HAP-1 (cell line): ENCODE data around the gene PDCD11.
"Not testable (repeated sequence)": the region's sequence is repeated elsewhere in the genome, so short reads cannot be mapped to it uniquely, and the experiment has no call there.

Experiments
- DNase-seq, 2 experiments: peaks; one replicate each; pipeline ENCODE4 v3.0.0-alpha.2; 2016 to 2020; ENCODE audit warnings: low spot score in 2 of 2
- H3K27me3 ChIP-seq: fragments of 250-450 bp; sonication (Bioruptor Pico); 2 replicates; pipeline ENCODE4 v1.5.1; 2020; ENCODE audit warnings: low read depth, mild to moderate bottlenecking, moderate library complexity
- H3K36me3 ChIP-seq: fragments of 250-450 bp; sonication (Bioruptor Pico); replicated peaks from 2 replicates; pipeline ENCODE4 v1.5.1; 2020; ENCODE audit warnings: mild to moderate bottlenecking
- H3K4me1 ChIP-seq: fragments of 250-450 bp; sonication (Bioruptor Pico); 2 replicates; pipeline ENCODE4 v1.5.1; 2020; ENCODE audit warnings: mild to moderate bottlenecking
- H3K4me3 ChIP-seq: fragments of 250-450 bp; sonication (Bioruptor Pico); 2 replicates; pipeline ENCODE4 v1.5.1; 2020; ENCODE audit warnings: mild to moderate bottlenecking, moderate library complexity
- H3K9me3 ChIP-seq: fragments of 250-450 bp; sonication (Bioruptor Pico); 2 replicates; pipeline ENCODE4 v1.5.1; 2020; ENCODE audit warnings: mild to moderate bottlenecking, moderate library complexity
- in situ Hi-C: fragments of 300-500 bp; cut with MboI; formaldehyde crosslinking; loops from 3 replicates; pipeline ENCODE4 v1.14.3; 2020; ENCODE audit warnings: low sequenced_read_pairs, inconsistent platforms, mixed read lengths

PDCD11 gene, protein sequence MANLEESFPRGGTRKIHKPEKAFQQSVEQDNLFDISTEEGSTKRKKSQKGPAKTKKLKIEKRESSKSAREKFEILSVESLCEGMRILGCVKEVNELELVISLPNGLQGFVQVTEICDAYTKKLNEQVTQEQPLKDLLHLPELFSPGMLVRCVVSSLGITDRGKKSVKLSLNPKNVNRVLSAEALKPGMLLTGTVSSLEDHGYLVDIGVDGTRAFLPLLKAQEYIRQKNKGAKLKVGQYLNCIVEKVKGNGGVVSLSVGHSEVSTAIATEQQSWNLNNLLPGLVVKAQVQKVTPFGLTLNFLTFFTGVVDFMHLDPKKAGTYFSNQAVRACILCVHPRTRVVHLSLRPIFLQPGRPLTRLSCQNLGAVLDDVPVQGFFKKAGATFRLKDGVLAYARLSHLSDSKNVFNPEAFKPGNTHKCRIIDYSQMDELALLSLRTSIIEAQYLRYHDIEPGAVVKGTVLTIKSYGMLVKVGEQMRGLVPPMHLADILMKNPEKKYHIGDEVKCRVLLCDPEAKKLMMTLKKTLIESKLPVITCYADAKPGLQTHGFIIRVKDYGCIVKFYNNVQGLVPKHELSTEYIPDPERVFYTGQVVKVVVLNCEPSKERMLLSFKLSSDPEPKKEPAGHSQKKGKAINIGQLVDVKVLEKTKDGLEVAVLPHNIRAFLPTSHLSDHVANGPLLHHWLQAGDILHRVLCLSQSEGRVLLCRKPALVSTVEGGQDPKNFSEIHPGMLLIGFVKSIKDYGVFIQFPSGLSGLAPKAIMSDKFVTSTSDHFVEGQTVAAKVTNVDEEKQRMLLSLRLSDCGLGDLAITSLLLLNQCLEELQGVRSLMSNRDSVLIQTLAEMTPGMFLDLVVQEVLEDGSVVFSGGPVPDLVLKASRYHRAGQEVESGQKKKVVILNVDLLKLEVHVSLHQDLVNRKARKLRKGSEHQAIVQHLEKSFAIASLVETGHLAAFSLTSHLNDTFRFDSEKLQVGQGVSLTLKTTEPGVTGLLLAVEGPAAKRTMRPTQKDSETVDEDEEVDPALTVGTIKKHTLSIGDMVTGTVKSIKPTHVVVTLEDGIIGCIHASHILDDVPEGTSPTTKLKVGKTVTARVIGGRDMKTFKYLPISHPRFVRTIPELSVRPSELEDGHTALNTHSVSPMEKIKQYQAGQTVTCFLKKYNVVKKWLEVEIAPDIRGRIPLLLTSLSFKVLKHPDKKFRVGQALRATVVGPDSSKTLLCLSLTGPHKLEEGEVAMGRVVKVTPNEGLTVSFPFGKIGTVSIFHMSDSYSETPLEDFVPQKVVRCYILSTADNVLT (N-terminal part only)

DNA sequence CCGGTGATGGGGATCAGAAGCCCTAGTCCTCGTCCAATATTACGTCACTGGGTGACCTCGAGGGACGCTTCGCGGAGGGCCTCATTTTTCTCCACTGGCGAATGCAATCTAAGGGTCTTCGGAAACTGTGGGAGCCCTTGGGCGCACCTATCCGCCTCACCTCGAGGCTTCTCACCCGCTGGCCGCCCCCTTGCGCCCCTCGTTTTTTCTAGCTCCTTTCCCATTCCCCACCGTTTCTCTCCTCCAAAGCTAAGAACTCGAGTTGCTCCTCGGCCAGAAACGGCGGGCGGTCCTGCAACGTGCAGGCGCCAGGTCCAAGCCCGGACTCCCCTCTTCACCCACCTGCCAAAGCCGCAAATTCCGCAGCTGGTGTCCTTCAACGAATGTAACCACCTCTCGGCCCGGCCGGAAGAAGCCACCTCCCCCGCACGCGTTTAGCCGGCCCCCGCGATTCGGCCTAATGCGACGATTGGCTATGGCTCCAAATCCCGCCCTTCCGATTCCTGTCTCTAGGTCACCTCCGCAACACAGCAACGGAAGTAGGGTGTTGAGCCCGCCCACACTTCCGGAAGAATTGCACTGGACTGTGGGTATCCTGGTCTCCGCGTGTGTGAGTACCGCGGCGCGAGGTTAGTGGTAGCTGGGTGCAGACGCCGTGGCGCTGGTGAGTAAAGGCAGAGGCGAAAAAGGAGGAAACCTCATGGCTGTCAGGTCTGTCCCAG, at the start of gene PDCD11, which contains the start of gene ATP5MK:
Gene PDCD11 (plus strand): TSS at position 560 of the 722 bp plus-strand sequence. CDS start 1,801 bp downstream, outside the sequence.
Gene ATP5MK (minus strand): TSS at position 409 of the 722 bp plus-strand sequence. CDS start 4,018 bp downstream, outside the sequence.
- peaks cover 62% of the 10 kb centered on the region for H3K36me3 ChIP-seq
- H3K27me3 ChIP-seq = no peaks in the 10 kb centered on the region
- no peaks in the 10 kb centered on the region for H3K9me3 ChIP-seq
- peak within 1 kb of the TSS; percentile 77 for H3K4me3 ChIP-seq
- in situ Hi-C loops = no loop called here
- H3K4me1 ChIP-seq = peaks cover 20% of the 10 kb centered on the region
- peak; percentile 97 to 98 for DNase-seq

DNA sequence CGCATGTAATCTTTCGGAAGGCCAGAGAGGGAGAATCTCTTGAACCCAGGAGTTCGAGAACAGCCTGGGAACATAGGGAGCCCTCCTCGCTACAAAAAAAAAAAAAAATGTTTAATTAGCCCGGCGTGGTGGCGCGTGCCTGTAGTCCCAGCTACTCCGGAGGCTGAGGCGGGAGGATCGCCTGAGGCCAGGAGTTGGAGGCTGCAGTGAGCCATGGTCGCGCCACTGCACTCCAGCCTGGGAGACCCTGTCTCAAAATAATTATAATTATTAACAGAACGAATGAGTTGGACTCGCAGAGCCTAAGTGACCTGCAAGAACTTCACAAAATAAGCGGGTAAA, 46.3 kb upstream of the PDCD11 start:
- H3K27me3 ChIP-seq = no peaks in the 10 kb centered on the region; the same call in 1 of the 2 replicates
- H3K4me1 ChIP-seq = peaks cover 10% of the 10 kb centered on the region
- no peaks in the 10 kb centered on the region for H3K9me3 ChIP-seq
- in situ Hi-C loops = no loop called here
- DNase-seq = no peak
- peak overlapping the region; percentile 70 for H3K4me3 ChIP-seq
- H3K36me3 ChIP-seq = peaks cover 41% of the 10 kb centered on the region

DNA sequence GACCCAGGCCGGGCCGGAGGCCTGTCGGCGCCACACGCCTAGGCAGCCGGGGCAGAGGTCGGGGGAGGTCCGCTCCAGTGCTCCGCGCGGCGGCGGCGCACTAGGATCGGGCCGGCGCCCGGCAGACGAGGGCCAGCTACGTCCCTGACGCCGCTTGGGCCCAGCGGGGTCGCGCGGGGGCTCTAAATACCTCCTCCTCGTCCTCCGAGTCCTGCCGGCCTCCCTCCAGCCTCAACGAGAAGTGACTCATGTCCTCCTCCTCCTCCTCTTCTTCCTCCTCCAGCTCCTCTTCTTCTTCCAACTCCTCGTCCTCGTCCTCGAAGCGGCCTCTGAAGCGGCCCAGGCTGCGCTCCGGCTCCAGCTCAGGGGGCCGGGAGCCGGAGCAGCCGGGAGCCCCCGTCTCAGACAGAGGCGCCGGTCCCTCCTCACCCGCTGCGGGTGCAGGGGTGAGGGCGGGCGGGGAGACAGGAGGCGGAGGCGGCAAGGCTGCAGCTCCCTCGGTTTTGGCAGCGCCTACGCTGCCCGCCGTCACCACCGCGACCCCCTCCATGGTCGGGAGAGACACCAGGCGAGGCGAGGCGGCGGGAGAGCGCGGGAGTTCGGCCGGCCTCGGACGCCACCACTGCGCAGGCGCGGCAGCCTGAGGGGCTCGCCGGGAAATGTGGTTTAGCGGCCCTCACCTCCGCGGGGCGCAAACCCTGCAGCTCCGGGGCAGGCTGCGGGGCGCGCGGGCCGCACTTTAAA, 45.7 kb upstream of the PDCD11 start, which contains the start of gene PCGF6:
Gene PCGF6 (minus strand): TSS at position 624 of the 744 bp plus-strand sequence. CDS start 74 bp downstream, at position 550.
- peak; percentile 85 to 92 for DNase-seq
- Histone ChIP-seq H3K4me3 (peak within 1 kb of the TSS; percentile 70), H3K36me3 (peaks cover 35% of the 10 kb centered on the region), H3K9me3 (no peaks in the 10 kb centered on the region), H3K27me3 (no peaks in the 10 kb centered on the region; the same call in 1 of the 2 replicates), H3K4me1 (peaks cover 10% of the 10 kb centered on the region)
- in situ Hi-C loops = no loop called here

DNA sequence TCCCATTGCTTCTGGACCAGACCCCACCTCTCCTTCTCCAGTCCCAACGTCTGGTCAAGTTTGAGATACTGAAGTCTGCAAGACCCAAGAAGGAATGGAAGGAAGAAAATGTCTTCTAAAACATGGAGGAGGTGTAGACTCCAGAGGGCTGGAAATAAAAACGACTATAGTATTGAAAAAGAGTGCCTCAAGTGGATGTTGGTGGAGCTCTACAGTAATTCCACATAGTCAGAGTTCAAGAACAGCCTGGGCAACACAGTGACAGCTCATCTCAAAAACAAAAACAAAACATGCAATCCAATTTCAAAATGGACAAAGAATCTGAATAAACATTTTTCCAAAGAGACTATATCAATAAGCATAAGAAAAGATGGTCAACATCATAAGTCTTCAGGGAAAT, 43.1 kb upstream of the PDCD11 start:
- peaks cover 10% of the 10 kb centered on the region for H3K4me1 ChIP-seq
- no peaks in the 10 kb centered on the region for H3K27me3 ChIP-seq
- in situ Hi-C loops = no loop called here
- DNase-seq = no peak
- H3K36me3 ChIP-seq = peaks cover 9% of the 10 kb centered on the region
- no peak overlapping the region for H3K4me3 ChIP-seq
- no peaks in the 10 kb centered on the region for H3K9me3 ChIP-seq

DNA sequence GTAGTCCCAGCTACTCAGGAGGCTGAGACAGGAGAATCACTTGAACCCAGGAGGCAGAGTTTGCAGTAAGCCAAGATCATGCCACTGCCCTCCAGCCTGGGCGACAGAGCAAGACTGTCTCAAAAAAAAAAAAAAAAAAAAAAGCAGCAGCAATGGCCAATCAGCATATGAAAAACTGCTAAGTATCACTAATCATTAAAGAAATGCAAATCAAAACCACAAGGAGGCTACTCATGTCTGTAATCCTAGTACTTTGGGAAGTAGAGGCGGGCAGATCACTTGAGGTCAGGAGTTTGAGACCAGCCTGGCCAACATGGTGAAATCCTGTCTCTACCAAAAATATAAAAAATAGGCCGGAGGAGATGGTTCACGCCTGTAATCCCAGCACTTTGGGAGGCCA, 41.9 kb upstream of the PDCD11 start:
- H3K4me3 ChIP-seq, H3K27me3 ChIP-seq, H3K4me1 ChIP-seq, in situ Hi-C loops, H3K9me3 ChIP-seq, H3K36me3 ChIP-seq: not testable (repeated sequence)
- peak in 1 of 2 experiments; percentile 40 for DNase-seq

DNA sequence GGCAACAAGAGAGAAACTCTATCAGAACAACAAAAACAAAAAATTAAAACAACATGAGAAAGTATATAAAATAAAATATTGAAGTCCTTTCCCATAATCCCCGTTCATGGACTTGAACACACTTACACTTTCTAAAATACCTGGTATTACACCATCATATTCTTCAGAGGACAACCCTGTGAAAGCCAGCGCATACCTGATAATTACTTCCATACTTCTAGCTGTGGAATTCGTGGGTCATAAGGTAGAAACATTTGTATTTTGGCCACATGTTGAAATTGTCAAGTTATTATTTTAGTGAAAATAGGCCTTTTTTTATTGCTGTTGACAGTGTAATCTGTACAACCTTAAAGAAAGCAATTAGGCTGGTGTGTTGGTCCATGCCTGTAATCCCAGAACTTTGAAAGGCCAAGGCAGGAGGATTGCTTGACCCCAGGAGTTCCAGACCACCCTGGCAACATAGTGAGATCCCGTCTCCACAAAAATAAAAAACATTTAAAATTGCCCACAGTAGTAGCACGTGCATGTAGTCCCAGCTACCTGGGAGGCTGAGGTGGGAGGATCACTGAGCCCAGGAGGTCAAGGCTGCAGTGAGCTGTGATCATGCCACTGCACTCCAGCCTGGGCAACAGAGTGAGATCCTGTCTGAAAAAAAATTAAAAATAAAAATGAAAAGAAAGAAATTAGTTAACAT, 40.4 kb upstream of the PDCD11 start:
- no peak for DNase-seq
- Histone ChIP-seq H3K36me3 (no peaks in the 10 kb centered on the region), H3K9me3 (no peaks in the 10 kb centered on the region), H3K4me3 (no peak overlapping the region), H3K27me3 (no peaks in the 10 kb centered on the region), H3K4me1 (peaks cover 10% of the 10 kb centered on the region)
- in situ Hi-C loops = no loop called here

DNA sequence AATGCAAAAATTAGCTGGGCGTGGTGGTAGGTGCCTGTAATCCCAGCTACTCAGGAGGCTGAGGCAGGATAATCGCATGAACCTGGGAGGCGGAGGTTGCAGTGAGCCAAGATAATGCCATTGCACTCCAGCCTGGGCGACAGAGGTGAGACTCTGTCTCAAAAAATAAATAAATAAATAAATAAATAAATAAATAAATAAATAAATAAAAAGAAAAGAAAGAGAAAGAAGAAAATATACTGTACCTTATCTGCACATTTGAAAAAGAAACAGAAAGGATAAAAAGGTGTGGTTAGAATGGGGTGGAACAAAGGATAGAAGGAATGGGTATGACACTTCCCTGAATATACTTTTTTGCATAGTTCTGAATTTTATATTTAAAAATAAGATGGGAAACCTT, 36.9 kb upstream of the PDCD11 start:
- H3K4me1 ChIP-seq, H3K4me3 ChIP-seq, in situ Hi-C loops, H3K27me3 ChIP-seq, H3K9me3 ChIP-seq, DNase-seq, H3K36me3 ChIP-seq: not testable (repeated sequence)

DNA sequence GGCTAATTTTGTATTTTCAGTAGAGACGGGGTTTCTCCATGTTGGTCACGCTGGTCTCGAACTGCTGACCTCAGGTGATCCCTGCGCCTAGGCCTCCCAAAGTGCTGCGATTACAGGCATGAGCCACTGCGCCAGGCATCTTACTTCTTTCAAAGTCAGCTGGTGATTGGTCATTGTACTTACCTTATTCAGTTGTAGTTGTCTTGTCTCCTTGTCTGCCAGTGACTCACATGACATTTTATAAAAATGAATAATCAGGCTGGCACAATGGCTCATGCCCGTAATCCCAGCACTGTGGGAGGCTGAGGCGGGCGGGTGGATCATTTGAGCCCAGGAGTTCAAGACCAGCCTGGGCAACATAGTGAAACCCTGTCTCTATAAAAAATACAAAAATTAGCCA, 35.6 kb upstream of the PDCD11 start:
- H3K27me3 ChIP-seq, DNase-seq, H3K36me3 ChIP-seq, in situ Hi-C loops, H3K9me3 ChIP-seq, H3K4me1 ChIP-seq, H3K4me3 ChIP-seq: not testable (repeated sequence)

DNA sequence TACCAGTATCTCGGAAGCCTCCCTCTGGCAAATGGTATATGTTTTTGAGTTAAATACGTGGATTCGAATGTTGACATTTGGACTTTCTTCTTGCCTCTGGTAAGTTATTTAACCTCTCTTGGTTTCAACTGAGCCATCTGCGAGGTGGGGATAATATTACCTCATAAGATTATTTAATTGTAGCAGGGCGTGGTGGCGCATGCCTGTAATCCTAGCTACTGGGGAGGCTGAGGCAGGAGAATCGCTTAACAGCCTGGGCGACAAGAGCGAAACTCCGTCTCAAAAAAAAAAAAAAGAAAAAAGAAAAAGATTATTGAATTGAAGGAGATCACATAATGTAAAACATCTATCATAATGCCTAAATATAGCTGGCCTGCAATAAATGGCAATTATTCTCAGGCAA, 29.0 kb upstream of the PDCD11 start:
- DNase-seq = no peak
- in situ Hi-C loops = no loop called here
- no peaks in the 10 kb centered on the region for H3K27me3 ChIP-seq

DNA sequence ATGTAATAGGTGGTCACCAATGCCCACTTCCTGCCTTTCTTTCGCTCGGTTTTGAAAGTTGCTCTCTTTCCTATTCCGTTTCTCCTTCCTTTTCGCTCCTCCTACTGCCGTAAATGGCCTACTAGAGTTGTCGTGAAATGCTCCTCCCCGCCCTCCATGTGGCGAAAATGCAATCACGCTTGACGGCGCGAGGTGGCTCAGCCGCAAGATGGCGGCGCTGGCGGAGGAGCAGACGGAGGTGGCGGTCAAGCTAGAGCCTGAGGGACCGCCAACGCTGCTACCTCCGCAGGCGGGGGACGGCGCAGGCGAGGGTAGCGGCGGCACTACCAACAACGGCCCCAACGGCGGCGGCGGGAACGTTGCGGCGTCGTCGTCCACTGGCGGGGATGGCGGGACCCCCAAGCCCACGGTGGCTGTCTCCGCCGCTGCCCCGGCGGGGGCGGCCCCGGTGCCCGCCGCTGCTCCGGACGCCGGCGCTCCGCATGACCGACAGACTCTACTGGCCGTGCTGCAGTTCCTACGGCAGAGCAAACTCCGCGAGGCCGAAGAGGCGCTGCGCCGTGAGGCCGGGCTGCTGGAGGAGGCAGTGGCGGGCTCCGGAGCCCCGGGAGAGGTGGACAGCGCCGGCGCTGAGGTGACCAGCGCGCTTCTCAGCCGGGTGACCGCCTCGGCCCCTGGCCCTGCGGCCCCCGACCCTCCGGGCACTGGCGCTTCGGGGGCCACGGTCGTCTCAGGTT, 28.5 kb upstream of the PDCD11 start, which contains the start of gene TAF5:
Gene TAF5 (plus strand): TSS at position 195 of the 737 bp plus-strand sequence. CDS start 14 bp downstream, at position 209.
- no peaks in the 10 kb centered on the region for H3K9me3 ChIP-seq
- in situ Hi-C loops = no loop called here

More for the DNA sequence above, 29.0 kb upstream of the PDCD11 start:
- peak overlapping the region; percentile 88 for H3K4me3 ChIP-seq
- no peaks in the 10 kb centered on the region for H3K9me3 ChIP-seq
- 0 out of 2 replicates have a peak, but pooled peaks cover 4% of the 10 kb centered on the region for H3K36me3 ChIP-seq
- peaks cover 11% of the 10 kb centered on the region for H3K4me1 ChIP-seq

DNA sequence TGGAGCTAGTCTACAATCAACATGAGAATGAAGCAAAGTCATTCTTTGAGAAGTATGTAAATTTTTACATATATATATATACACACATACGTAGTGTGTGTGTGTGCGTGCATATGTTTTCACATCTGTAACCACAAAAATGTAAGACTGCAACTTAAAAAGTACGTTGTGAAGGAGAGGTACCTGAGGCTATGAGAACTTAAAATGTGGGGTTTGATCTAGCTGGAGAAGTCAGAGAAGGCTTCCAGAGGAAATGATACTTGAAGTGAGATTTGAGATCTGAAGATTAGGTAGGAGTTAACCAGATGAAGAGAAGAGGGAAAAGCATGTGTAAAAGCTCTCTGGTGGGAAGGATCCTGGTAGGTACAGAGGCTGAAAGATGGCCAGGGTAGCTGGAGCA, 22.9 kb upstream of the PDCD11 start:
- H3K4me3 ChIP-seq = no peak overlapping the region
- in situ Hi-C loops = no loop called here
- DNase-seq = no peak
- no peaks in the 10 kb centered on the region for H3K27me3 ChIP-seq
- peaks cover 11% of the 10 kb centered on the region for H3K4me1 ChIP-seq
- H3K9me3 ChIP-seq = no peaks in the 10 kb centered on the region
- H3K36me3 ChIP-seq = peaks cover 33% of the 10 kb centered on the region

More for the DNA sequence above, 28.5 kb upstream of the PDCD11 start, which contains the start of gene TAF5:
- Histone ChIP-seq H3K4me1 (peaks cover 11% of the 10 kb centered on the region), H3K36me3 (0 out of 2 replicates have a peak, but pooled peaks cover 4% of the 10 kb centered on the region), H3K4me3 (peak within 1 kb of the TSS; percentile 88), H3K27me3 (no peaks in the 10 kb centered on the region)
- peak; percentile 95 to 98 for DNase-seq
